H1 (cell line): ENCODE data around the gene MAP3K14. TPM values are rescaled to one million over a fixed set of nuclear protein-coding genes. Genes with fewer than 3 reads are reported as not detected.

Experiments
- ATF2 ChIP-seq: IDR thresholded peaks from 2 replicates; pipeline ENCODE4 v1.6.1; 2012; ENCODE audit warnings: low read length, inconsistent platforms
- E2F6 ChIP-seq: IDR thresholded peaks from 2 replicates; pipeline ENCODE4 v1.6.1; 2012; ENCODE audit warnings: inconsistent platforms
- FOSL1 ChIP-seq: IDR thresholded peaks from 2 replicates; pipeline ENCODE4 v1.6.1; 2011; ENCODE audit warnings: mild to moderate bottlenecking, low read depth, low read length, moderate library complexity; ENCODE audit not compliant: insufficient read depth
- GABPA ChIP-seq: IDR thresholded peaks from 2 replicates; pipeline ENCODE4 v1.6.1; 2011; ENCODE audit warnings: mild to moderate bottlenecking, low read length, moderate library complexity, borderline replicate concordance; ENCODE audit not compliant: insufficient read depth
- RBBP5 ChIP-seq: IDR thresholded peaks from 2 replicates; pipeline ENCODE4 v1.7.1; 2012; ENCODE audit warnings: low read depth, mild to moderate bottlenecking, inconsistent platforms, low read length, moderate library complexity, borderline replicate concordance
- RXRA ChIP-seq: IDR thresholded peaks from 2 replicates; pipeline ENCODE4 v1.6.1; 2011; ENCODE audit warnings: low read depth, mild to moderate bottlenecking, low read length, moderate library complexity; ENCODE audit not compliant: insufficient read depth
- SIX5 ChIP-seq: IDR thresholded peaks from 2 replicates; pipeline ENCODE4 v1.6.1; 2011; ENCODE audit warnings: mild to moderate bottlenecking, low read depth, low read length
- SP4 ChIP-seq: IDR thresholded peaks from 2 replicates; pipeline ENCODE4 v1.6.1; 2012; ENCODE audit warnings: low read length, inconsistent platforms
- TEAD4 ChIP-seq: IDR thresholded peaks from 2 replicates; pipeline ENCODE4 v1.6.1; 2012; ENCODE audit warnings: low read depth, low read length, inconsistent platforms, mixed read lengths
- polyA plus RNA-seq, 7 experiments: library from polyadenylated mRNA; depleted of rRNA in 3 of 7; stranded (reverse) in 5 of 7; unstranded in 2 of 7; fragments of >200 nt in 5 of 7; fragments of 200-250 nt in 2 of 7; gene quantifications; 1 replicate in 5 of 7; 2 replicates in 1 of 7; 4 replicates in 1 of 7; pipeline versions ENCODE4 v1.2.1 to v1.2.3, GENCODE V29; 2011 to 2013; ENCODE audit warnings: missing spikeins in 2 of 7, mixed read lengths in 2 of 7
- total RNA-seq: library from RNA; stranded (reverse); fragmentation: NEBNext Ultra II Directional; extraction: Animal tissue kit (Norgen Biotek cat#: 25700); gene quantifications from 2 replicates; pipeline ENCODE4 v1.2.1, GENCODE V29; 2021

MAP3K14 gene
- total and polyA plus RNA-seq, 2 of the 8 experiments (the other 6 are each of a cell fraction or from before 2014, with no cell fraction given) = 5.2 to 6.1 TPM

GRCh38 chr17:45326626-45327025 lies 9.8 kb upstream of the MAP3K14 start (continued):
- TF ChIP-seq ATF2 (no peak), RBBP5 (no peak), SIX5 (no peak), E2F6 (no peak), GABPA (no peak), FOSL1 (no peak), SP4 (no peak), RXRA (no peak), TEAD4 (no peak)
